ENCODE data around the gene MEGF10. TPM values are rescaled to one million over a fixed set of nuclear protein-coding genes. Genes with fewer than 3 reads are reported as not detected.

MEGF10 gene
- total and polyA plus RNA-seq, 10 of the 15 experiments (the other 5 are each of a cell fraction or from before 2014, with no cell fraction given) = 0.03 to 0.21 (median 0.05) TPM; not detected in 5

DNA sequence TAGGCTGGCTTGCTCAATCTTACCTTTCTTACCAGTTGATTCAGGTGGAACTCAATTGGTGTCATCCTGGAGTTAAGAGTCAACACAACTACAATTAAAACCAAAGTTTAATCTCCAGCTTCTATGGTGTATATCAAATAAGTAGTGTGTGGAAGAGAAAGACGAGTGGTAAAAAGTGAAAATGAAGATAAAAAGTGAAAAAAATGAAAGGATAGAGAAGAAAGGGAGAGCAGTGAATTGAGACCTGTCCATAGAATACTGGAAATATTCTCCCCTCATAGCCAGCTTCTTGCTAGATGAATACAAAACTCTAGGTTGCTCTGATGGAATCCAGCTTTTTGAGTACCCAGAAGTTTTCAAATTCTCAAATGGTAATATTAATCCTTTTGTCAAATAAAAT, 76.4 kb downstream of the MEGF10 start (continued):
- TF ChIP-seq, protein P1, sequence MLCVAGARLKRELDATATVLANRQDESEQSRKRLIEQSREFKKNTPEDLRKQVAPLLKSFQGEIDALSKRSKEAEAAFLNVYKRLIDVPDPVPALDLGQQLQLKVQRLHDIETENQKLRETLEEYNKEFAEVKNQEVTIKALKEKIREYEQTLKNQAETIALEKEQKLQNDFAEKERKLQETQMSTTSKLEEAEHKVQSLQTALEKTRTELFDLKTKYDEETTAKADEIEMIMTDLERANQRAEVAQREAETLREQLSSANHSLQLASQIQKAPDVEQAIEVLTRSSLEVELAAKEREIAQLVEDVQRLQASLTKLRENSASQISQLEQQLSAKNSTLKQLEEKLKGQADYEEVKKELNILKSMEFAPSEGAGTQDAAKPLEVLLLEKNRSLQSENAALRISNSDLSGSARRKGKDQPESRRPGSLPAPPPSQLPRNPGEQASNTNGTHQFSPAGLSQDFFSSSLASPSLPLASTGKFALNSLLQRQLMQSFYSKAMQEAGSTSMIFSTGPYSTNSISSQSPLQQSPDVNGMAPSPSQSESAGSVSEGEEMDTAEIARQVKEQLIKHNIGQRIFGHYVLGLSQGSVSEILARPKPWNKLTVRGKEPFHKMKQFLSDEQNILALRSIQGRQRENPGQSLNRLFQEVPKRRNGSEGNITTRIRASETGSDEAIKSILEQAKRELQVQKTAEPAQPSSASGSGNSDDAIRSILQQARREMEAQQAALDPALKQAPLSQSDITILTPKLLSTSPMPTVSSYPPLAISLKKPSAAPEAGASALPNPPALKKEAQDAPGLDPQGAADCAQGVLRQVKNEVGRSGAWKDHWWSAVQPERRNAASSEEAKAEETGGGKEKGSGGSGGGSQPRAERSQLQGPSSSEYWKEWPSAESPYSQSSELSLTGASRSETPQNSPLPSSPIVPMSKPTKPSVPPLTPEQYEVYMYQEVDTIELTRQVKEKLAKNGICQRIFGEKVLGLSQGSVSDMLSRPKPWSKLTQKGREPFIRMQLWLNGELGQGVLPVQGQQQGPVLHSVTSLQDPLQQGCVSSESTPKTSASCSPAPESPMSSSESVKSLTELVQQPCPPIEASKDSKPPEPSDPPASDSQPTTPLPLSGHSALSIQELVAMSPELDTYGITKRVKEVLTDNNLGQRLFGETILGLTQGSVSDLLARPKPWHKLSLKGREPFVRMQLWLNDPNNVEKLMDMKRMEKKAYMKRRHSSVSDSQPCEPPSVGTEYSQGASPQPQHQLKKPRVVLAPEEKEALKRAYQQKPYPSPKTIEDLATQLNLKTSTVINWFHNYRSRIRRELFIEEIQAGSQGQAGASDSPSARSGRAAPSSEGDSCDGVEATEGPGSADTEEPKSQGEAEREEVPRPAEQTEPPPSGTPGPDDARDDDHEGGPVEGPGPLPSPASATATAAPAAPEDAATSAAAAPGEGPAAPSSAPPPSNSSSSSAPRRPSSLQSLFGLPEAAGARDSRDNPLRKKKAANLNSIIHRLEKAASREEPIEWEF (IDR thresholded peaks at IDR 0.05; ENCODE audit: insufficient replicate concordance, low read depth, low read length) = no peak
- no peak for TF ChIP-seq RB1 (IDR thresholded peaks at IDR 0.05; ENCODE audit: borderline replicate concordance)

DNA sequence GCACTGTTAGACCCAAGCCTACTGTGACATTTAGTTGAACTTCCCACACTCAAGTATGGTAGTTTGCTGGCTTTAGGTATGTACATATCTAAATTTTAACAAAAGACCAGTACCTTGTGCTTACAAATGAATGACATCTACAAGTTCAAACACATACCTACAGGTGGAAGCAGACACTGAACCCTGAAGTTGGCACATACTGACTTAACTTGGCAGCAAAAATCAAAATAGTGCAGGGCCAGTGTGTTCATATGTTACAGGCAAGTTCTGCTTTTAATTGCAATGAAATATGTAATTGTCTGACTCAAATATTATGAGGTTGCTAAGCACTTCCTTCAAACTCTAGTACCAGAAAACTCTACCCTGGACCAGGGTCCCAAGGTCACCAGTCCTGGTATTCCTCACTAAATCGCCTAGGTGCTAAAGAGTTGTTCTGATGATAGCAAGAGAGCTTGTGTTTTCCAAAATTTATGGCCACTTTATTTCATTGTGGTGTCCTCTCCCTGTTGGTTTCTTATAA, 77.4 kb downstream of the MEGF10 start:
- H3K9me3 ChIP-seq (replicated peaks; ENCODE audit: control insufficient read depth, insufficient read depth, low read length) = no peaks in the 10 kb centered on the region
- no peak for ATAC-seq
- peaks cover 0 to 1% of the 10 kb centered on the region in 2 experiments; a peak in 2 of 4 replicates for H3K27me3 ChIP-seq (replicated peaks in 1 of 2; ENCODE audit: control insufficient read depth in 2 of 2, insufficient read depth in 2 of 2, low read length in 1 of 2)
- no peak for DNase-seq (ENCODE audit: low read depth, low spot score)
- CTCF ChIA-PET = no interaction called here
- intact Hi-C loops (cut with micrococcal nuclease; ENCODE audit: unreplicated experiment) = no loop called here
- H3K4me3 ChIP-seq = no peak overlapping the region
- H3K9ac ChIP-seq (ENCODE audit: control insufficient read depth, insufficient read depth, low read length) = no peak overlapping the region
- TF ChIP-seq, protein P2, sequence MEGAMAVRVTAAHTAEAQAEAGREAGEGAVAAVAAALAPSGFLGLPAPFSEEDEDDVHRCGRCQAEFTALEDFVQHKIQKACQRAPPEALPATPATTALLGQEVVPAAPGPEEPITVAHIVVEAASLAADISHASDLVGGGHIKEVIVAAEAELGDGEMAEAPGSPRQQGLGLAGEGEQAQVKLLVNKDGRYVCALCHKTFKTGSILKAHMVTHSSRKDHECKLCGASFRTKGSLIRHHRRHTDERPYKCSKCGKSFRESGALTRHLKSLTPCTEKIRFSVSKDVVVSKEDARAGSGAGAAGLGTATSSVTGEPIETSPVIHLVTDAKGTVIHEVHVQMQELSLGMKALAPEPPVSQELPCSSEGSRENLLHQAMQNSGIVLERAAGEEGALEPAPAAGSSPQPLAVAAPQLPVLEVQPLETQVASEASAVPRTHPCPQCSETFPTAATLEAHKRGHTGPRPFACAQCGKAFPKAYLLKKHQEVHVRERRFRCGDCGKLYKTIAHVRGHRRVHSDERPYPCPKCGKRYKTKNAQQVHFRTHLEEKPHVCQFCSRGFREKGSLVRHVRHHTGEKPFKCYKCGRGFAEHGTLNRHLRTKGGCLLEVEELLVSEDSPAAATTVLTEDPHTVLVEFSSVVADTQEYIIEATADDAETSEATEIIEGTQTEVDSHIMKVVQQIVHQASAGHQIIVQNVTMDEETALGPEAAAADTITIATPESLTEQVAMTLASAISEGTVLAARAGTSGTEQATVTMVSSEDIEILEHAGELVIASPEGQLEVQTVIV (IDR thresholded peaks at IDR 0.05; ENCODE audit: borderline replicate concordance, partially characterized antibody) = no peak
- TF ChIP-seq IKZF1 (conservative IDR thresholded peaks at IDR 0.05) (no peak), CBX5 (IDR thresholded peaks at IDR 0.05; ENCODE audit: low read depth) (no peak), NR2F1 (conservative IDR thresholded peaks at IDR 0.05) (no peak), CBFB (IDR thresholded peaks at IDR 0.05; ENCODE audit: low read depth) (no peak), EZH2 (IDR thresholded peaks at IDR 0.05; ENCODE audit: borderline replicate concordance, control insufficient read depth, low read depth, low read length) (no peak)
- TF ChIP-seq, protein P3, sequence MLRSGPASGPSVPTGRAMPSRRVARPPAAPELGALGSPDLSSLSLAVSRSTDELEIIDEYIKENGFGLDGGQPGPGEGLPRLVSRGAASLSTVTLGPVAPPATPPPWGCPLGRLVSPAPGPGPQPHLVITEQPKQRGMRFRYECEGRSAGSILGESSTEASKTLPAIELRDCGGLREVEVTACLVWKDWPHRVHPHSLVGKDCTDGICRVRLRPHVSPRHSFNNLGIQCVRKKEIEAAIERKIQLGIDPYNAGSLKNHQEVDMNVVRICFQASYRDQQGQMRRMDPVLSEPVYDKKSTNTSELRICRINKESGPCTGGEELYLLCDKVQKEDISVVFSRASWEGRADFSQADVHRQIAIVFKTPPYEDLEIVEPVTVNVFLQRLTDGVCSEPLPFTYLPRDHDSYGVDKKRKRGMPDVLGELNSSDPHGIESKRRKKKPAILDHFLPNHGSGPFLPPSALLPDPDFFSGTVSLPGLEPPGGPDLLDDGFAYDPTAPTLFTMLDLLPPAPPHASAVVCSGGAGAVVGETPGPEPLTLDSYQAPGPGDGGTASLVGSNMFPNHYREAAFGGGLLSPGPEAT (IDR thresholded peaks at IDR 0.05; ENCODE audit: low read depth) = no peak
- TF ChIP-seq, protein P4, sequence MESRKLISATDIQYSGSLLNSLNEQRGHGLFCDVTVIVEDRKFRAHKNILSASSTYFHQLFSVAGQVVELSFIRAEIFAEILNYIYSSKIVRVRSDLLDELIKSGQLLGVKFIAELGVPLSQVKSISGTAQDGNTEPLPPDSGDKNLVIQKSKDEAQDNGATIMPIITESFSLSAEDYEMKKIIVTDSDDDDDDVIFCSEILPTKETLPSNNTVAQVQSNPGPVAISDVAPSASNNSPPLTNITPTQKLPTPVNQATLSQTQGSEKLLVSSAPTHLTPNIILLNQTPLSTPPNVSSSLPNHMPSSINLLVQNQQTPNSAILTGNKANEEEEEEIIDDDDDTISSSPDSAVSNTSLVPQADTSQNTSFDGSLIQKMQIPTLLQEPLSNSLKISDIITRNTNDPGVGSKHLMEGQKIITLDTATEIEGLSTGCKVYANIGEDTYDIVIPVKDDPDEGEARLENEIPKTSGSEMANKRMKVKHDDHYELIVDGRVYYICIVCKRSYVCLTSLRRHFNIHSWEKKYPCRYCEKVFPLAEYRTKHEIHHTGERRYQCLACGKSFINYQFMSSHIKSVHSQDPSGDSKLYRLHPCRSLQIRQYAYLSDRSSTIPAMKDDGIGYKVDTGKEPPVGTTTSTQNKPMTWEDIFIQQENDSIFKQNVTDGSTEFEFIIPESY (IDR thresholded peaks at IDR 0.05) = no peak
- SMC1A ChIA-PET (ENCODE audit: uncharacterized antibody, unreplicated experiment) = interaction anchor here (1.5 kb wide), 1 partner anchor 12 kb away, joined by 3 read pairs; no protein-coding TSS in a partner anchor
- BruUV-seq (replicated peaks) = no TSS peak
- H3K36me3 ChIP-seq (ENCODE audit: control insufficient read depth in 2 of 2, insufficient read depth in 2 of 2, low read length in 1 of 2) = no peaks in the 10 kb centered on the region
- no peak overlapping the region for H3K4me2 ChIP-seq (ENCODE audit: control insufficient read depth, insufficient read depth)
- no peak overlapping the region for H2AFZ ChIP-seq (ENCODE audit: control insufficient read depth, low read depth, low read length)
- no peak for FAIRE-seq
- H4K20me1 ChIP-seq (ENCODE audit: control insufficient read depth, insufficient read depth) = no peaks in the 10 kb centered on the region
- RAD21 ChIA-PET (ENCODE audit: unreplicated experiment) = no interaction called here
- no peak overlapping the region for H3K27ac ChIP-seq (ENCODE audit: control insufficient read depth, insufficient read depth)
- POLR2A ChIA-PET = no interaction called here
- 11% methylated on average over 1 of the region's 1 CpG for WGBS (ENCODE audit: insufficient coverage, insufficient replicate concordance, low lambda C conversion rate, missing lambda C conversion rate)
- no peaks in the 10 kb centered on the region for H3K79me2 ChIP-seq (ENCODE audit: control insufficient read depth, insufficient read depth, low read length)
- no peaks in the 10 kb centered on the region for H3K4me1 ChIP-seq (ENCODE audit: control insufficient read depth, insufficient read depth, low read length)
- in situ Hi-C loops (cut with MboI) = no loop called here
